Measurements from ENCODE around the gene ARF3.

Gene ARF3

DNA sequence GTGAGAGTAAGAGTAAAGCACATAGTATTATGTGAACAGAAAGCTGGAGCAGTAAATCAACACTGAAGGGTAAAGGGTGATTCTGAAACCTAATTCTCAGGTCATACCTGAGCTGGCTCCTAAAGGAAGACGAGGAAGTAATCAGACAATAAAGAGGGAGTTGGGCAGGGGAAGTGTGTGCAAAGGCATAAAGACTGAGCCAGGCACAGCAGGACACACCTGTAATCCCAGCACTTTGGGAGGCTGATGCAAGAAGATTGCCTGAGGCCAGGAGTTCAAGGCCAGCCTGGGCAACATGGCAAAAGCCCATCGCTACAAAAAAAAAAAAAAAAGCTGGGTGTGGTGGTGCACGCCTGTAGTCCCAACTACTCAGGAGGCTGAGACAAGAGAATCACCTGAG is 9.6 kb downstream of the ARF3 start:
- peaks cover 3% of the 10 kb centered on the region for H3K36me3 ChIP-seq
- DNase-seq, result no peak
- no peaks in the 10 kb centered on the region for H3K4me1 ChIP-seq
- TF ChIP-seq, protein P1, sequence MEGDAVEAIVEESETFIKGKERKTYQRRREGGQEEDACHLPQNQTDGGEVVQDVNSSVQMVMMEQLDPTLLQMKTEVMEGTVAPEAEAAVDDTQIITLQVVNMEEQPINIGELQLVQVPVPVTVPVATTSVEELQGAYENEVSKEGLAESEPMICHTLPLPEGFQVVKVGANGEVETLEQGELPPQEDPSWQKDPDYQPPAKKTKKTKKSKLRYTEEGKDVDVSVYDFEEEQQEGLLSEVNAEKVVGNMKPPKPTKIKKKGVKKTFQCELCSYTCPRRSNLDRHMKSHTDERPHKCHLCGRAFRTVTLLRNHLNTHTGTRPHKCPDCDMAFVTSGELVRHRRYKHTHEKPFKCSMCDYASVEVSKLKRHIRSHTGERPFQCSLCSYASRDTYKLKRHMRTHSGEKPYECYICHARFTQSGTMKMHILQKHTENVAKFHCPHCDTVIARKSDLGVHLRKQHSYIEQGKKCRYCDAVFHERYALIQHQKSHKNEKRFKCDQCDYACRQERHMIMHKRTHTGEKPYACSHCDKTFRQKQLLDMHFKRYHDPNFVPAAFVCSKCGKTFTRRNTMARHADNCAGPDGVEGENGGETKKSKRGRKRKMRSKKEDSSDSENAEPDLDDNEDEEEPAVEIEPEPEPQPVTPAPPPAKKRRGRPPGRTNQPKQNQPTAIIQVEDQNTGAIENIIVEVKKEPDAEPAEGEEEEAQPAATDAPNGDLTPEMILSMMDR (IDR thresholded peaks at IDR 0.05; ENCODE audit: low read depth, low read length), result no peak
- H3K4me3 ChIP-seq (ENCODE audit: low read depth, low read length), result no peak overlapping the region
- no peaks in the 10 kb centered on the region for H3K27me3 ChIP-seq
- no peaks in the 10 kb centered on the region for H3K9me3 ChIP-seq

GRCh38 chr12:48946943-48947342 is 10.3 kb downstream of the ARF3 start:
- Histone ChIP-seq H3K36me3 (no peaks in the 10 kb centered on the region; the same call in 1 of the 2 replicates), H3K27me3 (no peaks in the 10 kb centered on the region), H3K4me1 (no peaks in the 10 kb centered on the region), H3K9me3 (no peaks in the 10 kb centered on the region), H3K4me3 (ENCODE audit: low read depth, low read length) (no peak overlapping the region)
- TF ChIP-seq, protein P1 (IDR thresholded peaks at IDR 0.05; ENCODE audit: low read depth, low read length), result no peak
- no peak for DNase-seq

- Histone ChIP-seq H3K9me3 (no peaks in the 10 kb centered on the region), H3K4me3 (ENCODE audit: low read depth, low read length) (no peak overlapping the region), H3K4me1 (no peaks in the 10 kb centered on the region), H3K36me3 (peaks cover 6% of the 10 kb centered on the region), H3K27me3 (no peaks in the 10 kb centered on the region)
- TF ChIP-seq, protein P1 (IDR thresholded peaks at IDR 0.05; ENCODE audit: low read depth, low read length), result no peak
- no peak for DNase-seq
Measured at GRCh38 chr12:48946205-48946604, 11.1 kb downstream of the ARF3 start.

DNA sequence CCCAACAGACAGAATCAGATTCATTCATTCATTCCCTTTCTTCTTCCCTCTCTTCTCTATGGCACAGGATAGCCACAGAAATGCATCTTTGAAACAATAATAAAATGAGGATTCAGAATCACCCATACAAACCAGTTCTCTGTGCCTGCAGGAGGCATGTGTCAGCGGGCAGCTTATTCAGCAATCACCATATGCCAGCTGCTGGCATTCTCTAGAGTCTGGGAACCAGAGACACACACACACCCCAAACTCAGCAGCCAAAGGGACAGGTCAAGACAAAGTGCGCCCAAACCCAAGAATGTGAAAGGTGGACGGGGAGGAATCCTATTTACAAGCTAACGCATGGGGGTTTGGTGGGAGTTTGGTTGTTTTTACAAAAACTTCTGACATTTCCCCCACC is 14.1 kb downstream of the ARF3 start:
- H3K9me3 ChIP-seq, result no peaks in the 10 kb centered on the region
- peaks cover 31% of the 10 kb centered on the region for H3K36me3 ChIP-seq
- TF ChIP-seq, protein P1 (IDR thresholded peaks at IDR 0.05; ENCODE audit: low read depth, low read length), result no peak
- no peak for DNase-seq
- H3K27me3 ChIP-seq, result no peaks in the 10 kb centered on the region
- no peaks in the 10 kb centered on the region for H3K4me1 ChIP-seq
- no peak overlapping the region for H3K4me3 ChIP-seq (ENCODE audit: low read depth, low read length)

DNA sequence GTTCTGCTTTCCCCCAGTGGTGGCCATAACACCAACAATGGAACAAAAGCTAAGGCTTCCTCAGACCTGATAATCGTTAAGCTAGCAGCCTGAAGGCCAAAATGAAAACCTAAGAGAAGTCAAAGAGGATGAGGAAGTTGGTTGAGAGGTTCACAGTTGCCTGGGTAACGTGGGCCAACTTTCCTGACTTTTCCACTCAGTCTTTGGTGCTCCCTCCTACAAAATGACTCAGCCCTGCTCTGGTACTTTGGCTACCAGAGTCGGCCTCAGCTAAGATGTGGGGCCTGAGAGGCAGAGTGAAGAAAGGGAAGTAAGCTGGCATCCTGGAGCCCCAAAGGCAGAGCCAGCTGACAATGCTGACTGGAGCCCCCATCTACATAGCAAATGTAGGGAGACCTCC is 17.1 kb downstream of the ARF3 start:
- no peaks in the 10 kb centered on the region for H3K27me3 ChIP-seq
- no peak for DNase-seq
- peaks cover 52% of the 10 kb centered on the region for H3K36me3 ChIP-seq
- TF ChIP-seq, protein P1 (IDR thresholded peaks at IDR 0.05; ENCODE audit: low read depth, low read length), result no peak
- H3K4me3 ChIP-seq (ENCODE audit: low read depth, low read length), result no peak overlapping the region
- no peaks in the 10 kb centered on the region for H3K4me1 ChIP-seq
- H3K9me3 ChIP-seq, result no peaks in the 10 kb centered on the region

- H3K9me3 ChIP-seq, result no peaks in the 10 kb centered on the region
- peaks cover 62% of the 10 kb centered on the region for H3K36me3 ChIP-seq
Measured at GRCh38 chr12:48938805-48939204, 18.5 kb downstream of the ARF3 start.

More at GRCh38 chr12:48938805-48939204, 18.5 kb downstream of the ARF3 start:
- H3K4me3 ChIP-seq (ENCODE audit: low read depth, low read length), result no peak overlapping the region
- H3K4me1 ChIP-seq, result no peaks in the 10 kb centered on the region
- H3K27me3 ChIP-seq, result no peaks in the 10 kb centered on the region
- DNase-seq, result no peak
- TF ChIP-seq, protein P1 (IDR thresholded peaks at IDR 0.05; ENCODE audit: low read depth, low read length), result no peak

All from BE2C (cell line).